Vagina (tissue), 2 donors: ENCODE data around the gene RDH8. TPM values are rescaled to one million over a fixed set of nuclear protein-coding genes. Genes with fewer than 3 reads are reported as not detected.
A peak's percentile ranks its signal among the peaks of the same experiment; 100 is the strongest.

Source experiments
- DNase-seq, 2 donors: peaks; one replicate each; pipeline ENCODE4 v3.0.0-alpha.2; 2017; ENCODE audit errors: extremely low spot score in 2 of 2
- H3K27ac ChIP-seq: fragments of 200-600 bp; sonication (generic); one replicate; pipeline ENCODE4 v1.5.1; 2019
- H3K27me3 ChIP-seq: fragments of 200-600 bp; sonication (generic); one replicate; pipeline ENCODE4 v1.5.1; 2019
- H3K36me3 ChIP-seq, 2 donors: fragments of 200-600 bp; sonication (generic); one replicate each; pipeline ENCODE4 v1.5.1; 2017 to 2019
- H3K4me1 ChIP-seq: fragments of 200-600 bp; sonication (generic); one replicate; pipeline ENCODE4 v1.5.1; 2019
- H3K4me3 ChIP-seq, 2 donors: fragments of 200-600 bp; sonication (generic); 1 replicate in 1 of 2; 2 replicates in 1 of 2; pipeline ENCODE4 v1.5.1; 2016 to 2019
- H3K9me3 ChIP-seq: fragments of 200-600 bp; sonication (generic); one replicate; pipeline ENCODE4 v1.5.1; 2019
- CTCF ChIP-seq, 3 experiments: fragments of 450-650 bp in 2 of 3; fragments of 200-600 bp in 1 of 3; sonication (generic) in 1 of 3; IDR thresholded peaks; one replicate each; pipeline ENCODE4 v1.5.1; 2017 to 2019; ENCODE audit warnings: antibody characterized with exemption in 3 of 3, mild to moderate bottlenecking in 2 of 3, moderate library complexity in 2 of 3
- POLR2A ChIP-seq, 2 donors: fragments of 450-650 bp; IDR thresholded peaks; one replicate each; pipeline ENCODE4 v1.6.1; 2017; ENCODE audit warnings: antibody characterized with exemption in 2 of 2, mild to moderate bottlenecking in 2 of 2, moderate library complexity in 2 of 2
- POLR2AphosphoS5 ChIP-seq, 2 donors: sonication (generic); formaldehyde crosslinking; IDR thresholded peaks; one replicate each; pipeline ENCODE4 v1.9.0; 2017; ENCODE audit warnings: antibody characterized with exemption in 2 of 2, mild to moderate bottlenecking in 2 of 2, low read depth in 1 of 2; ENCODE audit not compliant: insufficient read depth in 1 of 2
- intact Hi-C: fragments of 100-400 bp; cut with DNase I; formaldehyde crosslinking; loops from one replicate; pipeline ENCODE4 v1.15.1; 2023
- total RNA-seq: library from RNA; depleted of rRNA; stranded (reverse); fragments of >200 nt; gene quantifications from one replicate; pipeline ENCODE4 v1.2.3, GENCODE V29; 2016

Gene RDH8
- total RNA-seq, 1 donor from 2014 or later: not detected

GRCh38 chr19:10004617-10005016 lies 8.7 kb upstream of the RDH8 start:
- no peaks in the 10 kb centered on the region for H3K27me3 ChIP-seq
- peak overlapping the region; percentile 92 for H3K27ac ChIP-seq
- no peaks in the 10 kb centered on the region for H3K9me3 ChIP-seq
- H3K4me1 ChIP-seq: peaks cover 52% of the 10 kb centered on the region
- no peaks in the 10 kb centered on the region for H3K36me3 ChIP-seq
- no peak for TF ChIP-seq CTCF (IDR thresholded peaks at IDR 0.05)
- no peak for TF ChIP-seq POLR2A (IDR thresholded peaks at IDR 0.05)
- TF ChIP-seq POLR2AphosphoS5 (IDR thresholded peaks at IDR 0.05; ENCODE audit: insufficient read depth in 1 of 2, low read depth in 1 of 2): no peak
- no peak overlapping the region for H3K4me3 ChIP-seq
- intact Hi-C loops: no loop called here
- no peak for DNase-seq

GRCh38 chr19:10005632-10006334 lies 7.5 kb upstream of the RDH8 start:
- Histone ChIP-seq H3K4me1 (peaks cover 60% of the 10 kb centered on the region), H3K27ac (peak overlapping the region; percentile 92), H3K36me3 (no peaks in the 10 kb centered on the region), H3K27me3 (no peaks in the 10 kb centered on the region), H3K9me3 (no peaks in the 10 kb centered on the region), H3K4me3 (peak overlapping the region; percentile 3 to 7)
- no peak for DNase-seq
- no peak for TF ChIP-seq CTCF (IDR thresholded peaks at IDR 0.05)
- no peak for TF ChIP-seq POLR2A (IDR thresholded peaks at IDR 0.05)
- TF ChIP-seq POLR2AphosphoS5 (IDR thresholded peaks at IDR 0.05; ENCODE audit: insufficient read depth in 1 of 2, low read depth in 1 of 2): no peak
- intact Hi-C loops: no loop called here

- no peaks in the 10 kb centered on the region for H3K9me3 ChIP-seq
- no peak for TF ChIP-seq POLR2A (IDR thresholded peaks at IDR 0.05)
- TF ChIP-seq POLR2AphosphoS5 (IDR thresholded peaks at IDR 0.05; ENCODE audit: insufficient read depth in 1 of 2, low read depth in 1 of 2): peak; percentile 50 to 68
- peak overlapping the region in 1 of 2 donors; percentile 7 for H3K4me3 ChIP-seq
- H3K27ac ChIP-seq: peak overlapping the region; percentile 92
- no peaks in the 10 kb centered on the region for H3K27me3 ChIP-seq
- intact Hi-C loops: no loop called here
- H3K36me3 ChIP-seq: no peaks in the 10 kb centered on the region
- H3K4me1 ChIP-seq: peaks cover 65% of the 10 kb centered on the region
- DNase-seq: no peak
These were observed 7.0 kb upstream of the RDH8 start for GRCh38 chr19:10006335-10006708.

- H3K27me3 ChIP-seq: no peaks in the 10 kb centered on the region
- H3K36me3 ChIP-seq: no peaks in the 10 kb centered on the region
- intact Hi-C loops: no loop called here
- H3K4me3 ChIP-seq: no peak overlapping the region
- TF ChIP-seq POLR2A (IDR thresholded peaks at IDR 0.05) (no peak), POLR2AphosphoS5 (IDR thresholded peaks at IDR 0.05; ENCODE audit: insufficient read depth in 1 of 2, low read depth in 1 of 2) (no peak), CTCF (IDR thresholded peaks at IDR 0.05) (no peak)
- no peak for DNase-seq
- H3K9me3 ChIP-seq: no peaks in the 10 kb centered on the region
- peak overlapping the region; percentile 92 for H3K27ac ChIP-seq
- peaks cover 71% of the 10 kb centered on the region for H3K4me1 ChIP-seq
These were observed 6.4 kb upstream of the RDH8 start for GRCh38 chr19:10006752-10007323.

GRCh38 chr19:10007371-10008183 lies 5.7 kb upstream of the RDH8 start:
- Histone ChIP-seq H3K4me1 (peaks cover 76% of the 10 kb centered on the region), H3K9me3 (no peaks in the 10 kb centered on the region), H3K27me3 (no peaks in the 10 kb centered on the region), H3K27ac (peak overlapping the region; percentile 92), H3K4me3 (peak overlapping the region in 1 of 2 donors; percentile 47), H3K36me3 (no peaks in the 10 kb centered on the region)
- TF ChIP-seq CTCF (IDR thresholded peaks at IDR 0.05) (no peak), POLR2A (IDR thresholded peaks at IDR 0.05) (no peak), POLR2AphosphoS5 (IDR thresholded peaks at IDR 0.05; ENCODE audit: insufficient read depth in 1 of 2, low read depth in 1 of 2) (peak in 1 of 2 donors; percentile 35)
- no peak for DNase-seq
- intact Hi-C loops: no loop called here
